Psoas muscle (tissue), 8 donors: ENCODE measurements around the gene MRPS15. TPM values are rescaled to one million over a fixed set of nuclear protein-coding genes. Genes with fewer than 3 reads are reported as not detected.
"Not testable (repeated sequence)": the region's sequence is repeated elsewhere in the genome, so short reads cannot be mapped to it uniquely, and the experiment has no call there.

Experiments
- ATAC-seq, 4 donors: fragments of 200-7000 bp; cut with Tn5 transposase; one replicate each; pipeline ENCODE4 v1.9.1; 2020; ENCODE audit warnings: moderate library complexity in 3 of 4, mild to moderate bottlenecking in 2 of 4
- DNase-seq, 2 donors: peaks; one replicate each; pipeline ENCODE4 v3.0.0-alpha.2; 2020
- H3K27ac ChIP-seq: fragments of 200-600 bp; one replicate; pipeline ENCODE4 v1.8.0; 2022
- H3K27me3 ChIP-seq, 3 donors: fragments of 200-600 bp in 1 of 3; one replicate each; pipeline versions ENCODE4 v1.6.1 to v1.8.0; 2013 to 2022; ENCODE audit warnings: low read length in 2 of 3, mild to moderate bottlenecking in 2 of 3, moderate library complexity in 1 of 3; ENCODE audit not compliant: insufficient read depth in 3 of 3
- H3K36me3 ChIP-seq, 2 donors: fragments of 200-600 bp in 1 of 2; one replicate each; pipeline versions ENCODE4 v1.6.1 to v1.8.0; 2013 to 2022; ENCODE audit warnings: low read depth in 1 of 2, mild to moderate bottlenecking in 1 of 2, moderate library complexity in 1 of 2; ENCODE audit not compliant: insufficient read depth in 1 of 2
- H3K4me1 ChIP-seq: fragments of 200-600 bp; one replicate; pipeline ENCODE4 v1.8.0; 2022
- H3K4me3 ChIP-seq: fragments of 200-600 bp; one replicate; pipeline ENCODE4 v1.8.0; 2022; ENCODE audit warnings: mild to moderate bottlenecking
- H3K9me3 ChIP-seq: fragments of 200-600 bp; one replicate; pipeline ENCODE4 v1.8.0; 2022
- WGBS, 3 donors: extraction: QIAGEN DNeasy Blood & Tissue Kit; methylation state at CpG; one replicate each; pipeline versions ENCODE4 v1.1.6 to v1.1.7; 2013; 5-methylcytosine and 5-hydroxymethylcytosine counted together
- intact Hi-C, 2 donors: fragments of 100-400 bp; cut with DNase I; formaldehyde crosslinking; loops; one replicate each; pipeline versions ENCODE4 v1.11.0 to v1.14.2; 2022
- polyA plus RNA-seq, 3 donors: library from polyadenylated mRNA; stranded (reverse); fragments of 200-250 nt; gene quantifications; one replicate each; pipeline ENCODE4 v1.2.3, GENCODE V29; 2013
- total RNA-seq, 4 donors: library from RNA; stranded (reverse); fragmentation: NEBNext Ultra II Directional in 2 of 4; extraction: Animal tissue kit (Norgen Biotek cat#: 25700) in 2 of 4; gene quantifications; one replicate each; pipeline versions ENCODE4 v1.2.1 to v1.2.4, GENCODE V29; 2021 to 2023
- TF ChIP-seq, protein P1 (sequence below): fragments of 200-600 bp; IDR thresholded peaks from one replicate; pipeline ENCODE4 v1.8.0; 2022; ENCODE audit warnings: antibody characterized with exemption
- donor health status: healthy with polysubstance abuse.
- donor health status: DM: no; HTN: no; CAD: no; lungs with moderate emphysema.
- donor health status: Bipolar disorder and iron deficiency.
- donor health status: healthy.
- donor health status: DM: yes; HTN: yes; CAD: no.
- donor health status: DM: no; HTN: no; CAD: no.
- donor health status: DM: no; HTN: no; CAD: no.
- donor health status: DM: yes; HTN: yes; CAD: no.

Gene MRPS15
- total and polyA plus RNA-seq, 7 donors: 127 to 279 (median 141) TPM

DNA sequence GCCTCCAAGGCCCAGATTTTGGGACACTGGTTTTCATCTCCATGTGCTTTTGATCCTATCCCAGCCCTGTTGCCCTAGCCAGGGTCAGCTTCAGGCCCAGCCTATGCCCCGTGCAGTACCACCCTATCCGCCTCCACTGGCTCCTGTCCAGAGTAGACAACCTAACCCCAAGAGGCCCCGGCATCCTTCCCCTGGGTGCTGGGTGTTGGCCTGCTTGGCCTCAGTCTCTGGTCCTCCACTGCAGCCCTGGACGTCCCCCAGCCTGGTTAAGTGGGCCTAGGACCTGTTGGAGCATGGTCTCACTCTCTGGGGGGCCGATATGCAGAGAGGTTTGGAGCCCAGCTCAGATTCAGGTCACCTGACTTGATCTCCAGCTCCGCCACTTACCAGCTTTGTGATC is 16.9 kb upstream of the MRPS15 start:
- H3K27me3 ChIP-seq: peaks cover 0 to 4% (median 0%) of the 10 kb centered on the region in 3 donors
- no peaks in the 10 kb centered on the region for H3K36me3 ChIP-seq
- DNase-seq (no peak), ATAC-seq (no peak)
- TF ChIP-seq, protein P1, sequence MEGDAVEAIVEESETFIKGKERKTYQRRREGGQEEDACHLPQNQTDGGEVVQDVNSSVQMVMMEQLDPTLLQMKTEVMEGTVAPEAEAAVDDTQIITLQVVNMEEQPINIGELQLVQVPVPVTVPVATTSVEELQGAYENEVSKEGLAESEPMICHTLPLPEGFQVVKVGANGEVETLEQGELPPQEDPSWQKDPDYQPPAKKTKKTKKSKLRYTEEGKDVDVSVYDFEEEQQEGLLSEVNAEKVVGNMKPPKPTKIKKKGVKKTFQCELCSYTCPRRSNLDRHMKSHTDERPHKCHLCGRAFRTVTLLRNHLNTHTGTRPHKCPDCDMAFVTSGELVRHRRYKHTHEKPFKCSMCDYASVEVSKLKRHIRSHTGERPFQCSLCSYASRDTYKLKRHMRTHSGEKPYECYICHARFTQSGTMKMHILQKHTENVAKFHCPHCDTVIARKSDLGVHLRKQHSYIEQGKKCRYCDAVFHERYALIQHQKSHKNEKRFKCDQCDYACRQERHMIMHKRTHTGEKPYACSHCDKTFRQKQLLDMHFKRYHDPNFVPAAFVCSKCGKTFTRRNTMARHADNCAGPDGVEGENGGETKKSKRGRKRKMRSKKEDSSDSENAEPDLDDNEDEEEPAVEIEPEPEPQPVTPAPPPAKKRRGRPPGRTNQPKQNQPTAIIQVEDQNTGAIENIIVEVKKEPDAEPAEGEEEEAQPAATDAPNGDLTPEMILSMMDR: no peak
- no peak overlapping the region for H3K4me3 ChIP-seq
- H3K27ac ChIP-seq: no peak overlapping the region
- no peaks in the 10 kb centered on the region for H3K9me3 ChIP-seq
- no peaks in the 10 kb centered on the region for H3K4me1 ChIP-seq
- WGBS, 3 donors: 70 to 78% (median 74%) methylated on average over 6 of the region's 6 CpGs
- intact Hi-C loops: no loop called here

DNA sequence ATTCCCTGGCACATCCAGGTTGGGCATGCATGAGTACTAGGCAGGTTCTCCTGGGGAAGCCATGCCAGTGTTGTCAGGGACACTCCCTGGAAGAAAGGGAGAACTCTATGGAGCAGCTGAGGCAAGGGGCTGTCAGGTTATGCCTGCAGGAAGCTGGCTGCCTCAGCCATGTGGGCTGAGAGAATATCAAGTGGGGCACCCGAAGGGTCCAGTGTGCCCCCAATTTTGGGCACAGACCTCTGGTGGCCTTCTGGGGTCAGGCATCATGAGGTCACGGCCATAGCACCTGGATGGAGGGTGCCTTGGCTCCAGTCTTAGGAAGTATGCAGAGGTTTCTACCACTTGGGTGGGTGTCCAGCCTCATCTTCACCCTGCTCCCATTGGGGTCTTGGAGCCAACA is 16.0 kb upstream of the MRPS15 start:
- intact Hi-C loops: no loop called here
- H3K4me1 ChIP-seq: no peaks in the 10 kb centered on the region
- no peaks in the 10 kb centered on the region for H3K9me3 ChIP-seq
- no peak overlapping the region for H3K27ac ChIP-seq
- H3K27me3 ChIP-seq: peaks cover 0 to 1% (median 0%) of the 10 kb centered on the region in 3 donors
- TF ChIP-seq, protein P1: no peak
- 85 to 96% (median 92%) methylated on average over 2 of the region's 2 CpGs for WGBS, 3 donors
- ATAC-seq (no peak), DNase-seq (no peak)
- H3K4me3 ChIP-seq: no peak overlapping the region
- no peaks in the 10 kb centered on the region for H3K36me3 ChIP-seq

DNA sequence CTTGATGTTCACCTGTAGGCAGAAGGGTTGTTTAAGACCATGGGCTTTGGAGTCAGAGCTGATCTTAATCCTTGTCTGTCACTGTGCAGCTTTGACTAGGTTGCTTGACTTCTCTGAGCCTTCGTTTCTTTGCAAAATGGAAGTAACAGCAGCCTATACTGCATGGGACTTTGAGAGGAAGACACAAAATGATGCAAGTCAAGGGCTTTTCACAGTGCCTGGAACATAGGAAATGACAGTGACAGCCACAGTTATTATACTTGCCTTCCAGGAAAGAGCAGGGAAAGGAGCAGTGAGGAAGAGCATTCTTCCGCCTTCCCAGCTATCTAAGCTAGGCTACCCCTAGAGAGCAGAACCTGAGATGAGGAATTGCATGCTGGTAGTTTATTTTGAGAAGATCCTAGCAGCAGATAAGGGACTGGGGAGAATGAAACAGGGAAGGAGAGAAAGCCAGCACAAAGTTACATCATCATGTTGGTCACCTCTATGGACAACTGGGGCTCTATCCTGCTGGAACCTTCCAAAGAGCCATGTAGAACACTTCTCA is 15.4 kb upstream of the MRPS15 start:
- ATAC-seq: no peak
- H3K4me1 ChIP-seq: no peaks in the 10 kb centered on the region
- DNase-seq: no peak
- TF ChIP-seq, protein P1: no peak
- H3K27ac ChIP-seq: no peak overlapping the region
- H3K27me3 ChIP-seq: peaks cover 0 to 1% (median 0%) of the 10 kb centered on the region in 3 donors
- 69 to 75% (median 70%) methylated on average over 2 of the region's 2 CpGs for WGBS, 3 donors
- intact Hi-C loops: no loop called here
- no peaks in the 10 kb centered on the region for H3K36me3 ChIP-seq
- no peak overlapping the region for H3K4me3 ChIP-seq
- no peaks in the 10 kb centered on the region for H3K9me3 ChIP-seq

DNA sequence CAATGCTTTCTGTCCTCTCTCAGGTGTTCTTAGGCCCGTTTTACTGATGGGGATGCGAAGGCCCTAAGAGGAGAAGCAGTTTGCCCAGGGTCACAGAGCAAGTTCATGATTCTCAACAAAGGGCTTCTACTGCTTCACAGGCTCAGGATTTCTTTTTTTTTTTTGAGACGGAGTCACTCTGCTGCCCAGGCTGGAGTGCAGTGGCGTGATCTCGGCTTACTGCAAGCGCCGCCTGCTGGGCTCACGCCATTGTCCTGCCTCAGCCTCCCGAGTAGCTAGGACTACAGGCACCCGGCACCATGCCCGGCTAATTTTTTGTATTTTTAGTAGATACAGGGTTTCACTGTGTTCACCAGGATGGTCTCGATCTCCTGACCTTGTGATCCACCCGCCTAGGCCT is 13.4 kb upstream of the MRPS15 start:
- intact Hi-C loops, H3K4me3 ChIP-seq, H3K36me3 ChIP-seq, DNase-seq, H3K9me3 ChIP-seq, H3K27ac ChIP-seq, H3K4me1 ChIP-seq, ATAC-seq, H3K27me3 ChIP-seq: not testable (repeated sequence)
- WGBS, 3 donors: 80 to 86% (median 81%) methylated on average over 13 of the region's 13 CpGs

DNA sequence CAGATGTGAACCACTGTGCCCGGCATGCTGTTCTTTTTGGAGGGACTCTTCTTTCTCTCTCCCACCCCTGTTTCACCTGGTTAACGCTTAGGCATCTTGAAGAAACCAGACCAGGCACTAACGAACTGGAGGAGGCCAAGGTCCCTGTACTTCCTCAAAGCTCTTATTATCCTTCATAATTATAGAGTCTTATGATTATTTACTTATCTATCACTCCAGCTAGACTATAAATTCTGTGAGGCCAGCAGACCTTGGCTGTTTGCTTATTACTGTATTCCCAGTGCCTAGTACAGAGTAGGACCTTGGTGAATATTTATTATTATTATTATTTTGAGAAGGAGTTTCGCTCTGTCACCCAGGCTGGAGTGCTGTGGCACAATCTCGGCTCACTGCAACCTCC is 12.8 kb upstream of the MRPS15 start:
- DNase-seq (no peak), ATAC-seq (no peak)
- TF ChIP-seq, protein P1: no peak
- Histone ChIP-seq H3K27me3 (peaks cover 0 to 1% (median 0%) of the 10 kb centered on the region in 3 donors), H3K36me3 (no peaks in the 10 kb centered on the region), H3K9me3 (no peaks in the 10 kb centered on the region), H3K4me1 (no peaks in the 10 kb centered on the region), H3K4me3 (no peak overlapping the region), H3K27ac (no peak overlapping the region)
- intact Hi-C loops: no loop called here
- WGBS, 3 donors: 81 to 89% (median 82%) methylated on average over 5 of the region's 5 CpGs
